GM18526 (cell line): Measurements from ENCODE around the gene ATF6.

Experiments used
- POLR2A ChIP-seq: IDR thresholded peaks from 3 replicates; pipeline ENCODE4 v1.6.1; 2011; ENCODE audit not compliant: insufficient read length; ENCODE audit errors: extremely low read depth

Gene ATF6

GRCh38 chr1:161994175-161994668 is 228.1 kb downstream of the ATF6 start:
- TF ChIP-seq POLR2A: no peak

- no peak for TF ChIP-seq POLR2A
Observed at GRCh38 chr1:161997152-161997551, 231.0 kb downstream of the ATF6 start.

GRCh38 chr1:161998811-161999210 is 232.7 kb downstream of the ATF6 start:
- no peak for TF ChIP-seq POLR2A

GRCh38 chr1:161999301-162000052 is 233.4 kb downstream of the ATF6 start:
- no peak for TF ChIP-seq POLR2A

- no peak for TF ChIP-seq POLR2A
Observed at GRCh38 chr1:162000053-162000420, 233.9 kb downstream of the ATF6 start.

GRCh38 chr1:162003061-162003829 is 237.1 kb downstream of the ATF6 start:
- TF ChIP-seq POLR2A: no peak

- no peak for TF ChIP-seq POLR2A
Observed at GRCh38 chr1:162003830-162004215, 237.7 kb downstream of the ATF6 start.

- TF ChIP-seq POLR2A: no peak
Observed at GRCh38 chr1:162004441-162004950, 238.4 kb downstream of the ATF6 start.

- no peak for TF ChIP-seq POLR2A
Observed at GRCh38 chr1:162006081-162006480, 240.0 kb downstream of the ATF6 start.

- TF ChIP-seq POLR2A: no peak
Observed at GRCh38 chr1:162007466-162007865, 241.3 kb downstream of the ATF6 start.

GRCh38 chr1:162008799-162009198 is 242.7 kb downstream of the ATF6 start:
- TF ChIP-seq POLR2A: no peak

GRCh38 chr1:162009501-162010174 is 243.5 kb downstream of the ATF6 start:
- no peak for TF ChIP-seq POLR2A

GRCh38 chr1:162010175-162010506 is 244.0 kb downstream of the ATF6 start:
- TF ChIP-seq POLR2A: no peak

- TF ChIP-seq POLR2A: no peak
Observed at GRCh38 chr1:162011337-162012012, 245.4 kb downstream of the ATF6 start.

GRCh38 chr1:162013289-162013688 is 247.2 kb downstream of the ATF6 start:
- TF ChIP-seq POLR2A: no peak
